Ishikawa (cell line): Measurements from ENCODE around the gene CA12.

Experiments used
- CREB1 ChIP-seq: IDR thresholded peaks from 2 replicates; pipeline ENCODE4 v1.6.1; 2012; ENCODE audit warnings: low read depth
- FOXM1 ChIP-seq: IDR thresholded peaks from 2 replicates; pipeline ENCODE4 v1.6.1; 2012; ENCODE audit warnings: low read depth, borderline replicate concordance
- NFIC ChIP-seq: IDR thresholded peaks from 2 replicates; pipeline ENCODE4 v1.6.1; 2012
- TAF1 ChIP-seq: IDR thresholded peaks from 2 replicates; pipeline ENCODE4 v1.6.1; 2012; ENCODE audit warnings: low read depth, mild to moderate bottlenecking
- TCF12 ChIP-seq: IDR thresholded peaks from 2 replicates; pipeline ENCODE4 v1.6.1; 2012; ENCODE audit warnings: low read depth
- TF ChIP-seq, protein P1 (sequence below): IDR thresholded peaks from 2 replicates; pipeline ENCODE4 v1.6.1; 2012; ENCODE audit warnings: low read depth, mild to moderate bottlenecking
- TF ChIP-seq, protein P2 (sequence below): IDR thresholded peaks from 2 replicates; pipeline ENCODE4 v1.6.1; 2012
- TF ChIP-seq, protein P3 (sequence below): IDR thresholded peaks from 2 replicates; pipeline ENCODE4 v1.6.1; 2012

DNA sequence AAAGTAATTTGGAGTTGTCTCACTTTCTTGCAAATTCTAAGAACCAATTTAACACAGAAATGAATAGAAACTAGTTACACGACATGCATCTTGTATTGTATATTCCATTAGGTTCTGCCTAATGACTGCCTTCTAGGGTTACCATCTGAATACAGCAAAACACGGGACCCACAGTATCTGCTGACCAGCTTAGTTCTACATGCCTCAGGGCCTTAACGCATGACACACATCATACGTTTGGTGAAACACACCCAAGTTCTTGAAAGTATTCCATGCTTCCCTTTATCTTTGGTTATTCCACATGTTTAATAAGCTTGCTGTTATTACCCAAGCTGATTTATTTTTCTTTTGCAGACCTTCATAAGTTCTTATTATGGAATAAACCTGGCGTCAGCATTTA, 76.4 kb downstream of the CA12 start:
- TF ChIP-seq FOXM1: no peak
- TF ChIP-seq CREB1: no peak
- TF ChIP-seq, protein P1, sequence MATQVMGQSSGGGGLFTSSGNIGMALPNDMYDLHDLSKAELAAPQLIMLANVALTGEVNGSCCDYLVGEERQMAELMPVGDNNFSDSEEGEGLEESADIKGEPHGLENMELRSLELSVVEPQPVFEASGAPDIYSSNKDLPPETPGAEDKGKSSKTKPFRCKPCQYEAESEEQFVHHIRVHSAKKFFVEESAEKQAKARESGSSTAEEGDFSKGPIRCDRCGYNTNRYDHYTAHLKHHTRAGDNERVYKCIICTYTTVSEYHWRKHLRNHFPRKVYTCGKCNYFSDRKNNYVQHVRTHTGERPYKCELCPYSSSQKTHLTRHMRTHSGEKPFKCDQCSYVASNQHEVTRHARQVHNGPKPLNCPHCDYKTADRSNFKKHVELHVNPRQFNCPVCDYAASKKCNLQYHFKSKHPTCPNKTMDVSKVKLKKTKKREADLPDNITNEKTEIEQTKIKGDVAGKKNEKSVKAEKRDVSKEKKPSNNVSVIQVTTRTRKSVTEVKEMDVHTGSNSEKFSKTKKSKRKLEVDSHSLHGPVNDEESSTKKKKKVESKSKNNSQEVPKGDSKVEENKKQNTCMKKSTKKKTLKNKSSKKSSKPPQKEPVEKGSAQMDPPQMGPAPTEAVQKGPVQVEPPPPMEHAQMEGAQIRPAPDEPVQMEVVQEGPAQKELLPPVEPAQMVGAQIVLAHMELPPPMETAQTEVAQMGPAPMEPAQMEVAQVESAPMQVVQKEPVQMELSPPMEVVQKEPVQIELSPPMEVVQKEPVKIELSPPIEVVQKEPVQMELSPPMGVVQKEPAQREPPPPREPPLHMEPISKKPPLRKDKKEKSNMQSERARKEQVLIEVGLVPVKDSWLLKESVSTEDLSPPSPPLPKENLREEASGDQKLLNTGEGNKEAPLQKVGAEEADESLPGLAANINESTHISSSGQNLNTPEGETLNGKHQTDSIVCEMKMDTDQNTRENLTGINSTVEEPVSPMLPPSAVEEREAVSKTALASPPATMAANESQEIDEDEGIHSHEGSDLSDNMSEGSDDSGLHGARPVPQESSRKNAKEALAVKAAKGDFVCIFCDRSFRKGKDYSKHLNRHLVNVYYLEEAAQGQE: no peak
- TF ChIP-seq, protein P2, sequence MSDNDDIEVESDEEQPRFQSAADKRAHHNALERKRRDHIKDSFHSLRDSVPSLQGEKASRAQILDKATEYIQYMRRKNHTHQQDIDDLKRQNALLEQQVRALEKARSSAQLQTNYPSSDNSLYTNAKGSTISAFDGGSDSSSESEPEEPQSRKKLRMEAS: no peak
- TF ChIP-seq NFIC: no peak
- TF ChIP-seq TAF1: no peak
- TF ChIP-seq, protein P3, sequence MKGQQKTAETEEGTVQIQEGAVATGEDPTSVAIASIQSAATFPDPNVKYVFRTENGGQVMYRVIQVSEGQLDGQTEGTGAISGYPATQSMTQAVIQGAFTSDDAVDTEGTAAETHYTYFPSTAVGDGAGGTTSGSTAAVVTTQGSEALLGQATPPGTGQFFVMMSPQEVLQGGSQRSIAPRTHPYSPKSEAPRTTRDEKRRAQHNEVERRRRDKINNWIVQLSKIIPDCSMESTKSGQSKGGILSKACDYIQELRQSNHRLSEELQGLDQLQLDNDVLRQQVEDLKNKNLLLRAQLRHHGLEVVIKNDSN: no peak
- no peak for TF ChIP-seq TCF12
